ENCODE results near the gene MAN1C1. TPM values are rescaled to one million over a fixed set of nuclear protein-coding genes. Genes with fewer than 3 reads are reported as not detected.

The MAN1C1 gene
- total and polyA plus RNA-seq, 5 donors from 2014 or later = 3.1 to 15.1 (median 3.5) TPM

GRCh38 chr1:25743164-25744139 lies 126.9 kb downstream of the MAN1C1 start:
- H3K36me3 Mint-ChIP-seq = peaks cover 8% of the 10 kb centered on the region
- Histone ChIP-seq H3K27ac (ENCODE audit: insufficient read depth, low read length, poor library complexity, severe bottlenecking) (no peak overlapping the region), H3K36me3 (ENCODE audit: control insufficient read depth, insufficient read depth, low read length) (no peaks in the 10 kb centered on the region), H3K27me3 (ENCODE audit: control insufficient read depth, insufficient read depth, low read length) (no peaks in the 10 kb centered on the region), H3K4me1 (ENCODE audit: control insufficient read depth, insufficient read depth, low read length, poor library complexity, severe bottlenecking) (no peaks in the 10 kb centered on the region), H3K4me3 (ENCODE audit: low read depth, low read length) (no peak overlapping the region), H3K9me3 (ENCODE audit: control insufficient read depth in 2 of 2, low read length in 2 of 2) (no peaks in the 10 kb centered on the region)
- H3K4me3 Mint-ChIP-seq = no peak overlapping the region
- DNase-seq = no peak
- no peak for ATAC-seq (ENCODE audit: low read depth in 2 of 2)
- H3K4me1 Mint-ChIP-seq = peaks cover 0 to 36% (median 9%) of the 10 kb centered on the region in 4 donors
- peaks cover 14% of the 10 kb centered on the region for H3K27me3 Mint-ChIP-seq
- H3K9me3 Mint-ChIP-seq = no peaks in the 10 kb centered on the region
- peak overlapping the region in 2 of 3 donors; percentile 31 to 49 for H3K27ac Mint-ChIP-seq

GRCh38 chr1:25744140-25744581 lies 127.6 kb downstream of the MAN1C1 start:
- H3K9me3 Mint-ChIP-seq = no peaks in the 10 kb centered on the region
- H3K4me3 ChIP-seq (ENCODE audit: low read depth, low read length) = no peak overlapping the region
- no peak for DNase-seq
- peaks cover 0 to 38% (median 9%) of the 10 kb centered on the region in 4 donors for H3K4me1 Mint-ChIP-seq
- H3K4me1 ChIP-seq (ENCODE audit: control insufficient read depth, insufficient read depth, low read length, poor library complexity, severe bottlenecking) = no peaks in the 10 kb centered on the region
- H3K27me3 Mint-ChIP-seq = peaks cover 10% of the 10 kb centered on the region
- no peaks in the 10 kb centered on the region for H3K27me3 ChIP-seq (ENCODE audit: control insufficient read depth, insufficient read depth, low read length)
- H3K36me3 Mint-ChIP-seq = peaks cover 8% of the 10 kb centered on the region
- no peak overlapping the region for H3K27ac ChIP-seq (ENCODE audit: insufficient read depth, low read length, poor library complexity, severe bottlenecking)
- no peak overlapping the region for H3K4me3 Mint-ChIP-seq
- no peak for ATAC-seq (ENCODE audit: low read depth in 2 of 2)
- peak overlapping the region in 2 of 3 donors; percentile 49 to 76 for H3K27ac Mint-ChIP-seq
- H3K9me3 ChIP-seq (ENCODE audit: control insufficient read depth in 2 of 2, low read length in 2 of 2) = no peaks in the 10 kb centered on the region
- no peaks in the 10 kb centered on the region for H3K36me3 ChIP-seq (ENCODE audit: control insufficient read depth, insufficient read depth, low read length)

- H3K27ac ChIP-seq (ENCODE audit: insufficient read depth, low read length, poor library complexity, severe bottlenecking) = no peak overlapping the region
- H3K4me1 ChIP-seq (ENCODE audit: control insufficient read depth, insufficient read depth, low read length, poor library complexity, severe bottlenecking) = no peaks in the 10 kb centered on the region
- H3K27ac Mint-ChIP-seq = peak overlapping the region in 2 of 3 donors; percentile 49 to 76
- no peaks in the 10 kb centered on the region for H3K36me3 ChIP-seq (ENCODE audit: control insufficient read depth, insufficient read depth, low read length)
- H3K27me3 ChIP-seq (ENCODE audit: control insufficient read depth, insufficient read depth, low read length) = no peaks in the 10 kb centered on the region
- H3K27me3 Mint-ChIP-seq = peaks cover 6% of the 10 kb centered on the region
- peaks cover 8% of the 10 kb centered on the region for H3K36me3 Mint-ChIP-seq
- ATAC-seq (ENCODE audit: low read depth in 2 of 2) (no peak), DNase-seq (no peak)
- H3K9me3 ChIP-seq (ENCODE audit: control insufficient read depth in 2 of 2, low read length in 2 of 2) = no peaks in the 10 kb centered on the region
- no peaks in the 10 kb centered on the region for H3K9me3 Mint-ChIP-seq
- no peak overlapping the region for H3K4me3 ChIP-seq (ENCODE audit: low read depth, low read length)
- H3K4me1 Mint-ChIP-seq = peaks cover 0 to 38% (median 9%) of the 10 kb centered on the region in 4 donors
- no peak overlapping the region for H3K4me3 Mint-ChIP-seq
These were observed 128.2 kb downstream of the MAN1C1 start for GRCh38 chr1:25744636-25745425.

GRCh38 chr1:25746299-25747045 lies 129.9 kb downstream of the MAN1C1 start:
- H3K27me3 Mint-ChIP-seq = peaks cover 6% of the 10 kb centered on the region
- H3K4me1 Mint-ChIP-seq = peaks cover 0 to 32% (median 3%) of the 10 kb centered on the region in 4 donors
- H3K4me3 Mint-ChIP-seq = no peak overlapping the region
- Histone ChIP-seq H3K27ac (ENCODE audit: insufficient read depth, low read length, poor library complexity, severe bottlenecking) (no peak overlapping the region), H3K4me1 (ENCODE audit: control insufficient read depth, insufficient read depth, low read length, poor library complexity, severe bottlenecking) (no peaks in the 10 kb centered on the region), H3K36me3 (ENCODE audit: control insufficient read depth, insufficient read depth, low read length) (no peaks in the 10 kb centered on the region), H3K9me3 (ENCODE audit: control insufficient read depth in 2 of 2, low read length in 2 of 2) (no peaks in the 10 kb centered on the region), H3K4me3 (ENCODE audit: low read depth, low read length) (no peak overlapping the region), H3K27me3 (ENCODE audit: control insufficient read depth, insufficient read depth, low read length) (no peaks in the 10 kb centered on the region)
- ATAC-seq (ENCODE audit: low read depth in 2 of 2) (no peak), DNase-seq (no peak)
- no peaks in the 10 kb centered on the region for H3K9me3 Mint-ChIP-seq
- peaks cover 10% of the 10 kb centered on the region for H3K36me3 Mint-ChIP-seq
- peak overlapping the region in 1 of 3 donors; percentile 51 for H3K27ac Mint-ChIP-seq

- Histone ChIP-seq H3K27ac (ENCODE audit: insufficient read depth, low read length, poor library complexity, severe bottlenecking) (no peak overlapping the region), H3K36me3 (ENCODE audit: control insufficient read depth, insufficient read depth, low read length) (no peaks in the 10 kb centered on the region), H3K4me1 (ENCODE audit: control insufficient read depth, insufficient read depth, low read length, poor library complexity, severe bottlenecking) (no peaks in the 10 kb centered on the region), H3K9me3 (ENCODE audit: control insufficient read depth in 2 of 2, low read length in 2 of 2) (no peaks in the 10 kb centered on the region), H3K27me3 (ENCODE audit: control insufficient read depth, insufficient read depth, low read length) (no peaks in the 10 kb centered on the region), H3K4me3 (ENCODE audit: low read depth, low read length) (no peak overlapping the region)
- DNase-seq = no peak
- H3K4me1 Mint-ChIP-seq = peaks cover 0 to 28% (median 0%) of the 10 kb centered on the region in 4 donors
- peaks cover 6% of the 10 kb centered on the region for H3K27me3 Mint-ChIP-seq
- H3K9me3 Mint-ChIP-seq = no peaks in the 10 kb centered on the region
- no peak overlapping the region for H3K4me3 Mint-ChIP-seq
- no peak for ATAC-seq (ENCODE audit: low read depth in 2 of 2)
- peaks cover 10% of the 10 kb centered on the region for H3K36me3 Mint-ChIP-seq
- H3K27ac Mint-ChIP-seq = peak overlapping the region in 1 of 3 donors; percentile 74
These were observed 130.6 kb downstream of the MAN1C1 start for GRCh38 chr1:25747046-25747719.

GRCh38 chr1:25748531-25749205 lies 132.1 kb downstream of the MAN1C1 start:
- Mint-ChIP-seq H3K27me3 (no peaks in the 10 kb centered on the region), H3K36me3 (peaks cover 10% of the 10 kb centered on the region), H3K9me3 (no peaks in the 10 kb centered on the region), H3K27ac (peak overlapping the region in 1 of 3 donors; percentile 74), H3K4me3 (no peak overlapping the region), H3K4me1 (peaks cover 0 to 24% (median 1%) of the 10 kb centered on the region in 4 donors)
- Histone ChIP-seq H3K9me3 (ENCODE audit: control insufficient read depth in 2 of 2, low read length in 2 of 2) (no peaks in the 10 kb centered on the region), H3K36me3 (ENCODE audit: control insufficient read depth, insufficient read depth, low read length) (no peaks in the 10 kb centered on the region), H3K27ac (ENCODE audit: insufficient read depth, low read length, poor library complexity, severe bottlenecking) (no peak overlapping the region), H3K4me3 (ENCODE audit: low read depth, low read length) (no peak overlapping the region), H3K4me1 (ENCODE audit: control insufficient read depth, insufficient read depth, low read length, poor library complexity, severe bottlenecking) (no peaks in the 10 kb centered on the region), H3K27me3 (ENCODE audit: control insufficient read depth, insufficient read depth, low read length) (no peaks in the 10 kb centered on the region)
- ATAC-seq (ENCODE audit: low read depth in 2 of 2) (no peak), DNase-seq (no peak)

Measured in CD4-positive, CD25-positive, alpha-beta regulatory T cell (primary cell).